ENCODE results near the gene TUBB.

Gene TUBB

DNA sequence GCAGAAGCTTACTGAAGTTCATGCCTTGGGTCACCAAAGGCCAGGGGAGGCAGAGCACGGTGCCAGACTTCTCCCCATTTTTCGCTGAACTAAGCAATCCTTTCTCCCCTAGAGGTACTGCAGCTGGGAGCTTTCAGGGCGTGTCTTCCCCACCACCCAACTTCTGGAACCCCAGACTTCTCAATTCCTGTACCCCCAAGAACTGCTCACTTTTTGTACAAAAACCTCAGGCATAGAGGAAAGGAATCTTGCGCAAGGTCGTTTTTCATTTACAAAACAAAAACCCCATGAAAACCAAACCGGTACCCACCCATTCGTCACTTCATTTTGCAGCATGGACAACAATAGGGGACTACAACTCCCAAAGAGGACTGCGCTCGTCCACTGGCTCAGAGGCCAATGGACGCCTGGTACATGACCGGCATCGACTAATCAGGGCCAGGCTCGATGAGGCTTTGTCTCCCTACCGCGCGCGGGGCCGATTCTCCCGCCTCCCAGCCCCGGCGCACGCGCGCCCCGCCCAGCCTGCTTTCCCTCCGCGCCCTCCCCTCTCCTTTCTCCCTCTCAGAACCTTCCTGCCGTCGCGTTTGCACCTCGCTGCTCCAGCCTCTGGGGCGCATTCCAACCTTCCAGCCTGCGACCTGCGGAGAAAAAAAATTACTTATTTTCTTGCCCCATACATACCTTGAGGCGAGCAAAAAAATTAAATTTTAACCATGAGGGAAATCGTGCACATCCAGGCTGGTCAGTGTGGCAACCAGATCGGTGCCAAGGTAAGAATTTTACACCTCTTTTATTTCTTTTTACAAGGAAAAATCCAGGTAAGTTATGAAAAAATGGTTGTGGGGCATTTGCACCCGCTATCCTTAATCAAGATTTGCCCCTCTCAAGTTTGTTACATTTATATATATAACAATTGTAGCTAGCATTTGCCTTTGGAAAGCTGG lies at the start of gene TUBB:
Gene TUBB (plus strand): TSS at position 562 of the 947 bp plus-strand sequence. CDS start 155 bp downstream, at position 717.
- in situ Hi-C loops (cut with MboI; ENCODE audit: low sequenced_read_pairs) = loop anchor here (5.0 to 10.0 kb wide), 2 partner anchors 38 to 175 kb away; no protein-coding TSS in a partner anchor

DNA sequence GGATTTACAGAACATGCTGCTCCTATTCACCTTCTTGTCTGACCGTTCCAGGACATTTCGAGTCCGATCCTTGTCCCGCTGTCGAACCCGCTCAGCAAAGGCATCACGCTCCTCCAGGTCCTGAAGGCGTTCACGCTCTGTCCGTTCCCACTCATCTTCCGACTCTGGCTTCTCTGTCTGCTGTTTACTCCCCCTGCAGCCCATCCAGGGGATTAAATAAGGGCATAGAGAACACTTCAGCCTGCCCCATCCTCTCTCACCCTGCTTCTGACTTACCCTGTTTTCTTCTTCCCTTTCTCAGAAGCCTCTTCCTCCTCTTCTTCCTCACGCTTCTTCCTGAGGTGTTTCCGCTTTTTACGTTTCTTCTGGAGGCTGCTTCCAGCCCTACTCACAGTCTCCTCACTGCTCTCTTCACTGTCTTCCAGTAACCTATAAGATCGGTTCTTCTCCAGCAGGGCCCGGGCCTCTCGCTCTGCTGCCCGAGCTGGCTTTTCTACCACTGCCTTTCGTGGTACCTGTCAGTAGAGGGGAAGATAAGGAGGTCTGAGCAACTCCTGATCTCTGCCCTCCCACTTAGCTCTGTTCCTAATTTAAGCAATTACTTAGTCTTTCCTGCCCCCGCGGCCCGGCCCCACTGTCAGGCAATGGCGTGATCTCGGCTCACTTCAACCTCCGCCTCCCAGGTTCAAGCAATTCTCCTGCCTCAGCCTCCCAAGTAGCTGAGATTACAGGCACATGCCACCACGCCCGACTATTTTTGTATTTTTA lies 49.2 kb upstream of the TUBB start:
- in situ Hi-C loops (cut with MboI; ENCODE audit: low sequenced_read_pairs) = loop anchor here (10.0 kb wide), 1 partner anchor 186 kb away; the partner anchor contains the start of gene HLA-E

DNA sequence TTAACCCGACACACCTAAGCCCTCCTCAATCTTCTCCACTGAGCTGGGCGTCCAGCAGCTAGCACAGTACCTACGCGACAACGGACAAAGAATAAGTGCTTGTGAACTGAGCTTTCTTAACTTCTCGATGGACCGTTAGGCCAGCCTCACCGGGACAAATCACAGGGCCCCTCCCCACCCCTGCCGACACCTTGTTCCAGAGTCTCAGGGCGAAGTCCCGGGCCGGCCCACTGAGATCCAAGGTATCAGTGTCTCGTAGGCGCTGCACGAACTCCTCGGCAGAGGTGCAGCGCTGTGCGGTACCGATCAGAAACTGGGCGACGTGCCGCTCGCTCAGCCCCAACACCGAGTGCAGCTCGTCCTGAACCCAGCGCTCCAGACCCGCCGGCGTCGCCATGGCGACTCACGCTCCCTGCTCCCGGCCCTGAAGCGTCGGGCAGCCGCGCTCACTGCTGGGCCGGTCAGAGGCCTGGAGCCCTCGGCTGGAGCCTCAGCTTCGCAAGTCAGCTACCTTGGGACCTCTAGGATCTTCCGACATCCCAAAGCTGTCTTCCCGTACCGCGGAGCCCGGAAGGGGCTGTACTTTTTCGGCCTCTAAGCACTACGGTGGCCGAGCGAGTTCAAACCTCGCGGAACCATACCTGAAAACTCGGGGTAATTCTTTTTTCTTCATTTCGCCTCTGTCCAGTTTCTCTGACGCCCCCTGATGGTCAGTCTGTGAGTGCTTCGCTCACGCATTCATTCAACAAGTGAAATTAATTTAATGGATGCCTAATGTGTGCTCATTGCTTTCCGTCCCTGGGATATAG lies 47.5 kb upstream of the TUBB start, which contains the start of gene DHX16:
Gene DHX16 (minus strand): TSS at position 562 of the 809 bp plus-strand sequence. CDS start 165 bp downstream, at position 397.
- in situ Hi-C loops (cut with MboI; ENCODE audit: low sequenced_read_pairs) = loop anchor here (10.0 kb wide), 1 partner anchor 188 kb away; the partner anchor contains the start of gene HLA-E

DNA sequence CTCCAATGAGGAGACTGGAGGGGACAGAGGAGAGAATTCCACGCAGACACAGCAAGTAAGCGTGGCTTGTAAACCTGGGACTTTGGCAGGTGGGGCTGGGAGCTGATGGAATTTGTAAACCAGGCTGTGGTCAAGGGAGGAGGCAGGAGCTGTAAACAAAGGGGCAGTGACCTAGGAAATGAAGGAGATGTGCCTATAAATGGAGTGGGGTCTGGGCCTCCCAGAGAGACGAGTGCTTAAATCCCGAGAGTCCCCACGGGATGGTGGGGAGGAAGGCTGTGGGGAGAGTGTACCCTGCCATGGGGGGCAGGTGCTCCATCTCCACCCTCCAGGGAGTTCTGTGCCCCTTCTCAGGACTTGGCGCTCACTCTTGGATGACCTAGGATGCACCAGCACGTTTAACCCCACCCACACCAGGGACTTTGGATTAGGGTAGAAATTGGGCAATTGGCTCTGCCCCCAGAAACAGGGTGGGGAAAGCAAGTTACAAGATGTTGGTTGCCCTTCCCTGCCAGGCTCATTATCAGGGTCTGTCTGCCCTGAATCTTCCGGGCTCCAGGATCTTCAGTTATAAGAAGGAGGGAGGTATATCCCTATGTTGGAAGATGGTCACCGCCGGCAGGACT lies 43.4 kb upstream of the TUBB start:
- in situ Hi-C loops (cut with MboI; ENCODE audit: low sequenced_read_pairs) = loop anchor here (10.0 kb wide), 1 partner anchor 192 kb away; the partner anchor contains the start of gene HLA-E

DNA sequence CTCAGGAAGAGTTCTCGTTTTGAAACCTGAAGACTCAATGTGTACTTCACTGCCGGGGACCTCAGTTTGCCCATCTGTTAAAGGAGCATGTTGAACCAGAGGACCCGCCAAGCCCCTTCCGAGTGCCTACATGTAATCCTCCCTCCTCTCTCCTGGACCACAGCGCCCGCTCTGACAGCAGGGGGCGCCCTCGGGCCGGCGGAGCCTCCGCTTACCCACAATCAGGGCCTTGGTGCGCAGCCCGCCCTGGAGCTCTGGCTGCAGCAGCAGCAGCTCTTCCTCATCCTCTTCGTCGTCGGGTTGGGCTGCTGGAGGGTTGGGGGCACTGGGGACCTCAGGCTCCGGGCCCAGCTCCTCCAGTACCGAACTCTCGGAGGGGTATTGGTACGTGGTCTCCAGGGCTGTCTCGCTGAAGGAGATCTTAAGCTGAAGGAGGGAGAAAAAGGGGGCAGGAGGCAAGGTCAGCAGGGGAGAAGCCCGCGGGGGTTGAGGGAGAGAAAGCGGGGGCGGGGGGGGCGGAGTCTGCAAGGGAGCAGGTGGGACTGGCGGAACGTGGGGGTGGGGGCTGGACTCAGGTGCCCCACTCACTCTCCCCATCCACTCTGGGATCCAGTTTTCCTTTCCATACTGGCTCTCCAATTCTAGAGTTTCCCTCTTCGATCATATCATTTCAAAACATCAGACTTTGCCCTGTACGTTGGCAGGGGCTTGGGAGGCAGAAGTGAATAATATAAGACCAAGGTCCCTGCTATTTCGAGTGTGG lies 41.0 kb upstream of the TUBB start:
- in situ Hi-C loops (cut with MboI; ENCODE audit: low sequenced_read_pairs) = loop anchor here (10.0 kb wide), 1 partner anchor 194 kb away; the partner anchor contains the start of gene HLA-E

DNA sequence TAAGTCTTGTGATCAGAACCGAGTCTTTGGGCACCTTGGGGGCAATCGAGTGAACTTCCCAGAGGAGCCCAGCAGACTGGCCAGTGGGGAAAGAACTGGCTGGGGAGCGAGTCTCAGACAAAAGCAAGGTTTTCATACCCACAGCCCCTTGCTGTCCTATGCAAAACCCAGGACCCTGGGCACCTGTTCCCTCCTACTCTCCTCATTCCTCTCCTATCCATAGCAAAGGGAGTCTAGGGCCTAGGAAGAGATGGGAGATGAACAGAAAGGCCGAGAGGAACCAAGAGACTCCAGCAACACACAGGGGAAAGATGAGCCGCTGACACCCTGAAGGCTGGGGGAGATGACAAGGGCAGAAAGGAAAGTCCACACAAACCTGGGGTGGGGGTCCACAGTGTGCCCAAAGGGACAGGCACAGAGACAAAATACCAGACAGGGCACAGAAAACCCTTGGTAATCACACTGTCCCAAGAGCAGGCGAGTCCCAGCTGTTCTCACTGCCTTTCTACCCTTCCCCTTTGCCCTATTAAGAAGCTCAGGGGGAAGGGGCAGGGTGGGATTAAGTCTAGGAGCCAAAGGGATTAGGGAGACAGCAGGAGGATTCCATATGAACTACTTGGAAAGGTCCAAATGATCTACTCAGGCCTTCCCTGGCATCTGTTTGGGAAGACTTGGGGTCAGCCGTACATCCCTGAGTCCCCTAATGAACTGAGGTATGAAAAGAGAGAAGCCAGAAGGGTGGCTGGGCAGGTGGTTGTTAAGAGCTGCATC lies 40.2 kb upstream of the TUBB start:
- in situ Hi-C loops (cut with MboI; ENCODE audit: low sequenced_read_pairs) = loop anchor here (5.0 to 10.0 kb wide), 2 partner anchors 37 to 195 kb away; partner anchors contain the start of genes HLA-E and MDC1

DNA sequence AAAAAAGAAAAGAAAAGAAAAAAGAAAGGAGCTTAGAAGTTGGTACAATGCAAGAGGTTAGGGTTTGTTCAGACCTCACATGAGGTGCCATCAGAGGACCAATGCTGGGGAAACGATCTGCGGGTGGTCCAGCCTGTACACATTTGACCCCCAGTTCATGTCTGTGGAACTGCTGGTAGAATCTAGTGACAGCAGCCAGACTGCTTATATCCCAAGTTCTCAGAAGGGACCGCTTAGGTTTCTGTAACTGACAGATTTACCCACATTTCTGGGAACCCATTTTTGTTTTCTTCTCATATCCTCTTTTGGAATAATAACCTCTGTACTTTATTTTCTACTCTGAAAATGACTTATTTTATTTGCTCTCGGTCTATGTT lies 38.4 kb upstream of the TUBB start:
- in situ Hi-C loops (cut with MboI; ENCODE audit: low sequenced_read_pairs) = loop anchor here (5.0 kb wide), 1 partner anchor 36 kb away; the partner anchor contains the start of gene MDC1

DNA sequence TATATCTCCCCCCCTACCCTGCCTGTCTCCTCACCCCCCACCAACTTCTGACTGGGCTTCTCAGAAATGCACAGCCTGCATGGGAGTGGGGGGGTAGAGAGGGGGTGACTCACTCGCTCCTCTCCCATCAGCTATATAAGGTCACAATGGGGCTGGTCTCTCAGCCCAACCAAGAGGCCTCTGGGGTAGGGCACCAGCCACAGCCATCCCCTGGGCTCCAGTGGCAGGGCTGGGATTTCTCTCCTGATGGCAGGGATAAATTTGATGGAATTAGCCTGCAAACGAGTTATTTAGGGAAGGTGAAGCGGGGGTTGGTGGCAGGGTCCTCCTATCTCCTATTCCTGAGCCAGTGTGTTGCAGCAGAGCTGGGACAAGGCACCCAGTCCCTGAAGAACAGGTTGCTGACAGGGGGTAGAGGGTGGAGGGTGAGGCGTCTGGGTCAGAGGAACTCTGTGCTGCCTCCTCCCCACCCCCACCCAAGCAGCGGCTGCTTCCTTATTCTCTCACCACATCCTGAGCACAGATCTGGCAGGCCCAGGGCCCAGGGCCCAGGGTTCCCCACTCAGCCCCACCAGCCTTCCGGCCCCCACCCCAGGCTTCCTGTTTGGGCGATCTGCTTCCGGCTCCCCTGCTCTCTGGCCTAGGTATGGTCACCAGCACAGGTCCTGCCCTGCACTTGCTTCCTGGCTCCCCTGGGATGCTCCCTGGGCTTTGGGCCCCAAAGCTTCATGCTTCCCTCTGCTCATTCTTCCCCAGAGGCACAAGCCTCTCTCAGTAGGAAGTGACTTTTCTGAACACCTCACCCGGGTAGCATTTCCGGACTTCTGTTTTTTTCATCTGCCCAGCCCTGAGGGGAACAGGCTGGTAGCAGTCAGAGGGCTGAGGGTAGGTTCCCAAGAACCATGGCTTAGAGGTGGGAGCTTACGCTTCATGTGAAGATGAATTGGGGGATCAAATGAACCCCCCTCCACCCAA lies 37.7 kb upstream of the TUBB start:
- in situ Hi-C loops (cut with MboI; ENCODE audit: low sequenced_read_pairs) = loop anchor here (5.0 kb wide), 1 partner anchor 35 kb away; the partner anchor contains the start of gene MDC1

DNA sequence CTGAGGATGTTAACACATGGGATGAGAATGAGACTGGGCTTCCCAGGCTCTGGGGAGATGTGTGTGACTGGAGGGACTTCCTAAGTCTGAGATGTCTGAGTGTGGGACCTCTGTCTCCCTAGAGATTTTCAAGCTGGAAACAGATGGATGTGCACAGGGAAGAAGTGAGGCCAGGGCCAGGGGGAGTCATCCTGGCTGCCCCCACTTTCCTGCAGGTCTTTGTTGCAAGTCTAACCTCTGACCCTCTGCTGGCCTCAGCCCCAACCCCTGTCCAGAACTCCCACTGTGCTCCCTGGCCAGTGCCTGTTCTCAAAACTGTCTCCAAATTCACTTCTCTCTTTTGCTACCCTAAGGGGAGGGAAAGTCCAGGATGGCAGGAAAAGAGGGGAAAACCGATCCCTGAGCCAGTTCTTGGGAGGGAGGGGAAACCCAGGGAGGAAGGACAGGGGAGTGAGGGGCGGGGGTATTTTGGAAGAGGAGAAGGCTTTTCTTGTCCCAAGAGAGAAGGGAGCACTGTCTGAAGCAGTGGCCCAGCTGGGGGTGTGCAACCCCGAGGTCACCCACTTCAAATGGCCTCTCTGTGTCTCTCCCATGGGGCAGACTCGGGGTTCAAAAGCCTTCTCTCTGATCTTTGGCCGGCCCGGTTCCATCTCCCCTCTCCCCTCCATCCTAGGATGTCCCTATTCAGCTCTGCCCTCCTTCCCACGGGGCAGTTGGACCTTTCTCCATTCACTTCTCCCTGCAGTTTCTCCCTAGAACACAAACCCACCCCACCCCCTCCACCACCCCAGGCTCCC lies 36.8 kb upstream of the TUBB start:
- in situ Hi-C loops (cut with MboI; ENCODE audit: low sequenced_read_pairs) = loop anchor here (5.0 kb wide), 1 partner anchor 34 kb away; the partner anchor contains the start of gene MDC1

DNA sequence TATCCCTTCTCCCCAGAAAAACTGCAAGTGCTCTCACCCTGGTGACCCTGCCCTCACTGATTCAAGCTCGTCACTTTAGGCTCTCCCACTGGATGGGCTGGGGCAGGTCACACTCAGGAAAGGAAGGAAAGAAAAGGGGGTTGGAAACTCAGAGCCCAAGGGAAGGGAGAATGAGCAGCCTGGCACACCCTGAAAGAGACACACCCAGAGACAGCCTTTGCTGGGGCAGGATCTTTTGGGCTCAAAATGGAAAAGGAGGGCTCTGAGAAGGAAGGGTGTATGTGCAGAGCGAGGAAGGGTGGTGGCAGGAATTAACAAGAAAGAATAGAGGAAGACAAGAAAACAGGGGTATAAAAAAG lies 36.2 kb upstream of the TUBB start:
- in situ Hi-C loops (cut with MboI; ENCODE audit: low sequenced_read_pairs) = loop anchor here (5.0 kb wide), 1 partner anchor 33 kb away; the partner anchor contains the start of gene MDC1

DNA sequence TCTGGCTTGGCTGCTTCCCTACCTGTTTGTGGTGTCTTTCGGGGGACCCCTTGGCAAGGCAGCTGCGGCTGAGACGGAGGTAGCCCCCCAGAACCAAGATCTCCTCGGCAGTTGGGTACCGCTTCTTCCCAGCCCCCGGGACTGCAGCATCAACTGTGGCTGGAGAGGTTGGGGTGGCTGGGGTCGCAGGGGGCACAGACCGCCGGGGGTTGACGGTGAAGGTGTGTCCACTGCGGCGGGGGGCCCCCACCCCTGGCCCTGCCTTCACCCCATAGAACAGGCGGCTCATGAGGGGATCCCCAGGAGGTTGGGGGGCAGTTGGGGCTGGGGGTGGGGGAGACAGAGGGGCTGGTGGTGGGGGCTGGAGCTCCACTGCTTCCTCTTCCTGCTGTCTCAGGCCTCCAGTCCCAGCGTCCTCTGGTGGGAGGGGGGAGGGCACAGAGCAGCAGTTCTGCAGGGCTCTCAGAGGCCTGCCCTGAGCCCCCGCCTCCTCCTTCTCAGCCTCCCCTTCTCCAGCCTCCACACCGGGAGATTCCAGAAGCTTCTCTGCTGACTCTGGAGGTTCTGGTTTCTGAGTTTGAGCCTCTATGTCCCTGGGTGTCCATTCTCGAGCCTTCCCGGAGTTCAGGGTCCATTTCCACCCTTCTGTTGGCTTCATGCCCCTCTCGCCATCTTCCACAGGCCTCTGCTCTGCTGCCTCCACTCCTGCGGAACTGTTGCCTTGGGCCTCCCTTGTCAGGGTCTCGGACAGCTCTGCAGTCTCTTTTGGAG lies 35.6 kb upstream of the TUBB start:
- in situ Hi-C loops (cut with MboI; ENCODE audit: low sequenced_read_pairs) = loop anchor here (5.0 kb wide), 1 partner anchor 33 kb away; the partner anchor contains the start of gene MDC1

DNA sequence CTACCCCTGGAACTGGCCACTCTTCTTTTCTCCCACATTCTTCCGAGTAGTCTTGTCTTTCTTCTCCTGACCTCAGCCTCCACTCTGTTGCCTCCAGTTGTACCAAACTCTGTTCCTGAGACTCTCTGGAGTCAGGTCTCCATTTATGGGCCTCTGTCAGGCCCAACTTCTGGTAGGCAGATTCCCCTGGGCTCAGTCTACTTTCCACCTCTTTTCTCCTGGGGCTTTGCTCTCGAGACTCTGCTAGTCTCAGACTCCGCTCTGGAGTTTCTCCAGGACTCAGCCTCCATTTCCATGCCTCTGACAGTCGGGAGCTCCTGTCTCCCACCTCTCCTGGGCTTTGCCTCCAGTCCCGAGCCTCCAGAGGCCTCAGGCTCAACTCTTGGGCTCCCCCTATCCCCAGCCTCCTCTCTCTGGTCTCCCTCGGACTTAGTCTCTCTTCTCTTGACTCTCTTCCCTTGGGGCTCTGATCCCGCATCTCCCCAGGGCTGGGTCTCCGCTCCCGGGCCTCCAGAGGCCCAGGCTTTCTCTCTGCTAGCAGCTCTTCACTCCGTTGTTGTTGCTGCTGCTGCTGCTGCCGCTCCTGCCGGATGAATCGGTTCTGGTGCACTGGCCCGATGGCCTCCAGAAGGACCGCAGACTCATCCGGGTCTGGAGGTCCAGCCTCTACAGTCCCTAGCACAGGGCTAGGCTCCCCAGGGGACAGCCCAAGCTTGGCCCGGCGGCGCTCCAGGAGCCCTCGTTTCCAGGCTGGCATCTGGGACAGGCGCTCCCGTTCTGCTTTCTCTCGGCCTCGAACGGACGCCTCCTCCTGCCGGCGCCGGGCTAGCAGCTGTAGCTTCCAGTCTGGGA lies 34.8 kb upstream of the TUBB start:
- in situ Hi-C loops (cut with MboI; ENCODE audit: low sequenced_read_pairs) = no loop called here

DNA sequence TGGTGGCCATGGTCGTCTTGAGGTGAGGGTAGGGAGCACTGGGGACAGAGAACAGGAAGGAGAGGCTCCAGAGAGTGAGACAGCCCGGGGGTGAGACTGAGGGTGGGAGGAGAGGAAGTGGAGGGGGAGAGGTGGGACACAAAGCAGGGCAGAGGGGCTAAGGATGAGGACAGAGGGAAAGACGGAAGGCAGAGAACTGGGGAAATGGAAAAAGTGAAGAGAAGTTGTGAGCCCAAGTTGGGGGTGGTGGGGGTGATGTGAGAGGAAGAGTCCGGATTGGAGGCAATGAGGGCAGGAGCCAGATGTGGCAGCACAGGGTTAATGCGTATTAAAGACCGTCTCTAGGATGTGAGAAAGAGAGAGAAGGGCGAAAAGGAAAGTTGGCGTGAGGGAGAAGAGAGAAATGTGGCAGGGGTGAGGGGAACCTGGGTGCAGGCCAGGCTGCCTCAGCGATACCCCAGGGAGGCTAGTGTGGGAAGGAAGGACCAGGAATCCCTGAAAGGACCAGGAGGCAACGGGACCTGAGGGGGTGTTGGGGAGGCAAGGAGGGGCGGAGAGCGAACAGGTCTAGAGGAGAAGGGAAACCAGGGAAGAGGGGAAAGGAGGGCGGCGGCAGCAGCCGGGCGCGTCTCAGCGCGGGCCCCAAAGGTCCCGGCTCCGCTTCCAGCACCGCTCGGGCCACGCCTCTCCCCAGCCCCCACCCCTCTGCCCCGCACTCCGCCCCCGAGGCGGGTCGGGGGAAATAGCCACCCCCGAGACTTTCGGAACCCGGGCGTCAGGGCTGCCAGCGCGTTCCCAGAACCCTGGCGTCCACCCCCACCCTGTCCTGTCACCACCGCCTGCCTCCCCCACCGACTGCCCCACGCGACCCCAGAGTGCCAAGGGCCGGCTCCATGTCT lies 33.9 kb upstream of the TUBB start, which contains the start of gene PPP1R18:
Gene PPP1R18 (minus strand): TSS at position 637 of the 899 bp plus-strand sequence. CDS start 627 bp downstream, at position 10.
- in situ Hi-C loops (cut with MboI; ENCODE audit: low sequenced_read_pairs) = no loop called here
